Adrenal gland (tissue), 5 donors: Measurements from ENCODE around the gene PHF13.

Source experiments
- POLR2A ChIP-seq, 2 donors: fragments of 450-650 bp; IDR thresholded peaks; one replicate each; pipeline ENCODE4 v1.6.1; 2017; ENCODE audit warnings: antibody characterized with exemption in 2 of 2, mild to moderate bottlenecking in 2 of 2, moderate library complexity in 1 of 2
- TF ChIP-seq, protein P1 (sequence below), 6 experiments: fragments of 450-650 bp in 4 of 6; fragments of 200-600 bp in 2 of 6; sonication (generic) in 1 of 6; IDR thresholded peaks; 1 replicate in 5 of 6; 2 replicates in 1 of 6; pipeline versions ENCODE4 v1.5.1 to v1.8.0; 2016 to 2021; ENCODE audit warnings: antibody characterized with exemption in 6 of 6, mild to moderate bottlenecking in 2 of 6, moderate library complexity in 1 of 6
- donor health status: DM: no; HTN: no; CAD: no.

- TF ChIP-seq, protein P1, sequence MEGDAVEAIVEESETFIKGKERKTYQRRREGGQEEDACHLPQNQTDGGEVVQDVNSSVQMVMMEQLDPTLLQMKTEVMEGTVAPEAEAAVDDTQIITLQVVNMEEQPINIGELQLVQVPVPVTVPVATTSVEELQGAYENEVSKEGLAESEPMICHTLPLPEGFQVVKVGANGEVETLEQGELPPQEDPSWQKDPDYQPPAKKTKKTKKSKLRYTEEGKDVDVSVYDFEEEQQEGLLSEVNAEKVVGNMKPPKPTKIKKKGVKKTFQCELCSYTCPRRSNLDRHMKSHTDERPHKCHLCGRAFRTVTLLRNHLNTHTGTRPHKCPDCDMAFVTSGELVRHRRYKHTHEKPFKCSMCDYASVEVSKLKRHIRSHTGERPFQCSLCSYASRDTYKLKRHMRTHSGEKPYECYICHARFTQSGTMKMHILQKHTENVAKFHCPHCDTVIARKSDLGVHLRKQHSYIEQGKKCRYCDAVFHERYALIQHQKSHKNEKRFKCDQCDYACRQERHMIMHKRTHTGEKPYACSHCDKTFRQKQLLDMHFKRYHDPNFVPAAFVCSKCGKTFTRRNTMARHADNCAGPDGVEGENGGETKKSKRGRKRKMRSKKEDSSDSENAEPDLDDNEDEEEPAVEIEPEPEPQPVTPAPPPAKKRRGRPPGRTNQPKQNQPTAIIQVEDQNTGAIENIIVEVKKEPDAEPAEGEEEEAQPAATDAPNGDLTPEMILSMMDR (IDR thresholded peaks at IDR 0.05): no peak
- no peak for TF ChIP-seq POLR2A (IDR thresholded peaks at IDR 0.05)
These were observed 21.8 kb downstream of the PHF13 start for GRCh38 chr1:6635161-6635909.
